Keratinocyte (primary cell): ENCODE measurements around the gene SCFD2. TPM values are rescaled to one million over a fixed set of nuclear protein-coding genes. Genes with fewer than 3 reads are reported as not detected.

Source experiments
- DNase-seq: peaks from one replicate; pipeline ENCODE4 v3.0.0-alpha.2; 2011; ENCODE audit warnings: low read depth, missing footprints, low spot score
- FAIRE-seq: peaks from 2 replicates; lab custom pipeline; 2011; peaks lifted over from hg19 to GRCh38; lab: Jason Lieb, UNC
- H2AFZ ChIP-seq: 2 replicates; pipeline ENCODE4 v1.6.0; 2012; ENCODE audit warnings: low read length, control low read depth, inconsistent platforms; ENCODE audit not compliant: control insufficient read depth
- H3K27ac ChIP-seq: 2 replicates; pipeline ENCODE4 v1.5.1; 2011; ENCODE audit warnings: low read length; ENCODE audit not compliant: control insufficient read depth, insufficient read depth
- H3K27me3 ChIP-seq: 3 replicates; pipeline ENCODE4 v1.6.0; 2011; ENCODE audit warnings: low read length; ENCODE audit not compliant: control insufficient read depth, insufficient read depth; ENCODE audit errors: extremely low read depth
- H3K36me3 ChIP-seq, 2 experiments: 2 replicates in 1 of 2; 3 replicates in 1 of 2; pipeline ENCODE4 v1.5.1; 2011; ENCODE audit warnings: low read length in 2 of 2, mild to moderate bottlenecking in 1 of 2; ENCODE audit not compliant: control insufficient read depth in 2 of 2, insufficient read depth in 2 of 2; ENCODE audit errors: extremely low read depth in 1 of 2
- H3K4me1 ChIP-seq: 3 replicates; pipeline ENCODE4 v1.5.1; 2011; ENCODE audit warnings: low read length; ENCODE audit not compliant: control insufficient read depth, insufficient read depth; ENCODE audit errors: extremely low read depth
- H3K4me2 ChIP-seq: 3 replicates; pipeline ENCODE4 v1.6.0; 2011; ENCODE audit warnings: low read depth, low read length; ENCODE audit not compliant: control insufficient read depth, insufficient read depth; ENCODE audit errors: extremely low read depth
- H3K4me3 ChIP-seq, 3 experiments: fragments of 200-600 bp in 1 of 3; sonication (generic) in 1 of 3; 2 replicates in 2 of 3; 3 replicates in 1 of 3; pipeline ENCODE4 v1.5.1; 2011 to 2016; ENCODE audit warnings: low read length in 3 of 3, mild to moderate bottlenecking in 3 of 3, control low read depth in 2 of 3, inconsistent platforms in 1 of 3, low read depth in 1 of 3, mixed read lengths in 1 of 3, mixed run types in 1 of 3, moderate library complexity in 1 of 3; ENCODE audit not compliant: control insufficient read depth in 2 of 3, insufficient read depth in 2 of 3; ENCODE audit errors: extremely low read depth in 1 of 3
- H3K79me2 ChIP-seq: 2 replicates; pipeline ENCODE4 v1.6.0; 2012; ENCODE audit warnings: low read length; ENCODE audit not compliant: control insufficient read depth, insufficient read depth
- H3K9ac ChIP-seq: 3 replicates; pipeline ENCODE4 v1.6.0; 2011; ENCODE audit warnings: low read length; ENCODE audit not compliant: control insufficient read depth, insufficient read depth; ENCODE audit errors: extremely low read depth
- H3K9me1 ChIP-seq: 3 replicates; pipeline ENCODE4 v1.6.0; 2011; ENCODE audit warnings: low read length; ENCODE audit not compliant: control insufficient read depth, insufficient read depth; ENCODE audit errors: extremely low read depth
- H3K9me3 ChIP-seq: 2 replicates; pipeline ENCODE4 v1.5.1; 2012; ENCODE audit warnings: low read depth, low read length; ENCODE audit not compliant: control insufficient read depth
- H4K20me1 ChIP-seq: 3 replicates; pipeline ENCODE4 v1.6.0; 2011; ENCODE audit warnings: low read length; ENCODE audit not compliant: control insufficient read depth, insufficient read depth; ENCODE audit errors: extremely low read depth
- EZH2 ChIP-seq: IDR thresholded peaks from one replicate; pipeline ENCODE4 v1.6.1; 2012; ENCODE audit warnings: inconsistent platforms, mild to moderate bottlenecking, low read length, moderate library complexity
- dilution Hi-C: fragments of 300-500 bp; cut with MboI; formaldehyde crosslinking; loops from one replicate; pipeline ENCODE4 v1.7.0; 2020; ENCODE audit warnings: low sequenced_read_pairs; ENCODE audit not compliant: extremely low pct_ligation_motif_present
- polyA plus RNA-seq, 5 experiments: library from polyadenylated mRNA; depleted of rRNA in 3 of 5; stranded (reverse) in 3 of 5; stranded (forward) in 1 of 5; unstranded in 1 of 5; fragments of >200 nt; gene quantifications; 1 replicate in 1 of 5; 2 replicates in 3 of 5; 3 replicates in 1 of 5; pipeline versions ENCODE4 v1.2.1 to v1.2.3, GENCODE V29; 2011 to 2012; ENCODE audit warnings: missing spikeins in 2 of 5, low read depth in 1 of 5, low replicate concordance in 1 of 5
- TF ChIP-seq, protein P1 (sequence below), 3 experiments: IDR thresholded peaks in 1 of 3; conservative IDR thresholded peaks in 1 of 3; optimal IDR thresholded peaks in 1 of 3; 2 replicates in 2 of 3; 3 replicates in 1 of 3; pipeline versions ENCODE3 to v1.5.1; 2011; ENCODE audit warnings: low read length in 3 of 3, mild to moderate bottlenecking in 3 of 3, moderate library complexity in 2 of 3, control low read depth in 1 of 3, inconsistent platforms in 1 of 3; ENCODE audit not compliant: insufficient read depth in 2 of 3; ENCODE audit errors: extremely low read depth in 1 of 3

SCFD2 gene
- polyA plus RNA-seq, 1 donor (not counting 4 experiments of a cell fraction or from before 2014, with no cell fraction given): 13.9 TPM

DNA sequence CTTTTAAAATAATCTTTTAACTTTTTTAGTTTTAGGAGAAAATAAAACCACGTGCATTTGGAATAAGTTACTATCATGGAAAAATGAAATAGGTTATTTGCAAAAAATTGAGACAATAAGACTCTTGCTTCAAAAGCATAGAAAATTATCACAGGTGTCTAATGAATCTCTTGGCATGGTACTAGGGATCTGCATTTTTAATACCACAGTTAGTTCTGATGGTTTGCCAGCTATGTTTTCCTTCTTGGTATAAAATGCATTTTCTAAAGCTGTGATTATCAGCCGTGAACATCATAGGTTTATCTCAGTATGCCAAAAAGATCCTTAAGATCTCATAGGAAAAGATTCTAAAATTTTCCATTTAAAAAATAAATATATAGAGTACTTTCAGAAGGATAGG lies 419.9 kb downstream of the SCFD2 start:
- TF ChIP-seq, protein P1, sequence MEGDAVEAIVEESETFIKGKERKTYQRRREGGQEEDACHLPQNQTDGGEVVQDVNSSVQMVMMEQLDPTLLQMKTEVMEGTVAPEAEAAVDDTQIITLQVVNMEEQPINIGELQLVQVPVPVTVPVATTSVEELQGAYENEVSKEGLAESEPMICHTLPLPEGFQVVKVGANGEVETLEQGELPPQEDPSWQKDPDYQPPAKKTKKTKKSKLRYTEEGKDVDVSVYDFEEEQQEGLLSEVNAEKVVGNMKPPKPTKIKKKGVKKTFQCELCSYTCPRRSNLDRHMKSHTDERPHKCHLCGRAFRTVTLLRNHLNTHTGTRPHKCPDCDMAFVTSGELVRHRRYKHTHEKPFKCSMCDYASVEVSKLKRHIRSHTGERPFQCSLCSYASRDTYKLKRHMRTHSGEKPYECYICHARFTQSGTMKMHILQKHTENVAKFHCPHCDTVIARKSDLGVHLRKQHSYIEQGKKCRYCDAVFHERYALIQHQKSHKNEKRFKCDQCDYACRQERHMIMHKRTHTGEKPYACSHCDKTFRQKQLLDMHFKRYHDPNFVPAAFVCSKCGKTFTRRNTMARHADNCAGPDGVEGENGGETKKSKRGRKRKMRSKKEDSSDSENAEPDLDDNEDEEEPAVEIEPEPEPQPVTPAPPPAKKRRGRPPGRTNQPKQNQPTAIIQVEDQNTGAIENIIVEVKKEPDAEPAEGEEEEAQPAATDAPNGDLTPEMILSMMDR (optimal IDR thresholded peaks at IDR 0.05 in 1 of 3, IDR thresholded peaks at IDR 0.05 in 1 of 3, conservative IDR thresholded peaks at IDR 0.05 in 1 of 3; ENCODE audit: extremely low read depth in 1 of 3, insufficient read depth in 2 of 3, low read length in 3 of 3): no peak
- TF ChIP-seq EZH2: no peak
- Histone ChIP-seq H4K20me1 (no peaks in the 10 kb centered on the region), H3K36me3 (no peaks in the 10 kb centered on the region), H3K27ac (no peak overlapping the region), H3K9me1 (no peaks in the 10 kb centered on the region), H3K79me2 (no peaks in the 10 kb centered on the region), H3K4me3 (no peak overlapping the region), H3K9ac (no peak overlapping the region), H3K27me3 (no peaks in the 10 kb centered on the region), H3K4me2 (no peak overlapping the region), H2AFZ (no peak overlapping the region), H3K4me1 (peaks cover 2% of the 10 kb centered on the region), H3K9me3 (no peaks in the 10 kb centered on the region)
- FAIRE-seq (no peak), DNase-seq (no peak)
- dilution Hi-C loops: no loop called here

DNA sequence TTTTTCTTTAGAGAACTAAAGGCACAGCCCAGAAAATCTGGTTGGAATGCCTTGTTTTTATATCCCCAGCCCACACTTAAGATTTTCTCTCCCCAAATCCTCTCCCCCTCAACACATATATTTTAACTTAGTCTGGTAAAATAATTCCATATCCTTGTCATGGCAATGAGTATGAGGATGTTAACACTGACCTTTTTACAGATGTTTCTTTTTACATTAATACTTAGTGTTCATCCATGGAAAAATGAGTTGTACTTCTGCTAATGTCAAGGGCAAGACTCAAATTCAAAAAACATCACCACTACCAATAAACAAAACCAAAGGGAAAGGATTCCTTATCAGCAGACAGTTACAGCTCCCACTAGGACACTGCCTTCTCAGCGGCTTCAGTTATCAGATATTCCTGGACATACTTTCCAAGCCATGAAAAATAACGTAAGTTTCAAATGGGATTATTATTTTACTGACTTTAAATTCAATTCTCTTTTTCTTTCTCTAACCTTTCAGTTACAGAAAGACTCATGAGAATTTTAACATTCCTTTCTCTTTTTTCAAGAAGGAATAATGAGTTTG lies 420.4 kb downstream of the SCFD2 start:
- Histone ChIP-seq H3K36me3 (no peaks in the 10 kb centered on the region), H3K4me3 (no peak overlapping the region), H3K9me1 (no peaks in the 10 kb centered on the region), H3K27ac (no peak overlapping the region), H3K79me2 (no peaks in the 10 kb centered on the region), H3K9ac (no peak overlapping the region), H3K4me2 (no peak overlapping the region), H4K20me1 (no peaks in the 10 kb centered on the region), H3K27me3 (no peaks in the 10 kb centered on the region), H2AFZ (no peak overlapping the region), H3K4me1 (peaks cover 2% of the 10 kb centered on the region), H3K9me3 (no peaks in the 10 kb centered on the region)
- DNase-seq (no peak), FAIRE-seq (no peak)
- TF ChIP-seq EZH2: no peak
- TF ChIP-seq, protein P1 (optimal IDR thresholded peaks at IDR 0.05 in 1 of 3, IDR thresholded peaks at IDR 0.05 in 1 of 3, conservative IDR thresholded peaks at IDR 0.05 in 1 of 3; ENCODE audit: extremely low read depth in 1 of 3, insufficient read depth in 2 of 3, low read length in 3 of 3): no peak
- dilution Hi-C loops: no loop called here
